ENCODE results near the gene TYW1B. TPM values are rescaled to one million over a fixed set of nuclear protein-coding genes. Genes with fewer than 3 reads are reported as not detected.
"Not testable (repeated sequence)": the region's sequence is repeated elsewhere in the genome, so short reads cannot be mapped to it uniquely, and the experiment has no call there.

Gene TYW1B
- polyA plus RNA-seq, 3 donors = 2.7 to 4.3 (median 3.1) TPM

- DNase-seq (ENCODE audit: low read depth in 3 of 3, low spot score in 2 of 3) = not testable (repeated sequence)
Observed at GRCh38 chr7:72817661-72818060, 10.3 kb downstream of the TYW1B start.

- not testable (repeated sequence) for DNase-seq (ENCODE audit: low read depth in 3 of 3, low spot score in 2 of 3)
Observed at GRCh38 chr7:72816370-72817157, 11.4 kb downstream of the TYW1B start.

GRCh38 chr7:72810437-72810836 lies 17.6 kb downstream of the TYW1B start:
- not testable (repeated sequence) for DNase-seq (ENCODE audit: low read depth in 3 of 3, low spot score in 2 of 3)

GRCh38 chr7:72808511-72808910 lies 19.5 kb downstream of the TYW1B start:
- DNase-seq (ENCODE audit: low read depth in 3 of 3, low spot score in 2 of 3) = not testable (repeated sequence)

GRCh38 chr7:72806851-72807250 lies 21.1 kb downstream of the TYW1B start:
- DNase-seq (ENCODE audit: low read depth in 3 of 3, low spot score in 2 of 3) = not testable (repeated sequence)

GRCh38 chr7:72805526-72806494 lies 22.2 kb downstream of the TYW1B start:
- no peak for DNase-seq (ENCODE audit: low read depth in 3 of 3, low spot score in 2 of 3)

- DNase-seq (ENCODE audit: low read depth in 3 of 3, low spot score in 2 of 3) = not testable (repeated sequence)
Observed at GRCh38 chr7:72803778-72804177, 24.2 kb downstream of the TYW1B start.

- not testable (repeated sequence) for DNase-seq (ENCODE audit: low read depth in 3 of 3, low spot score in 2 of 3)
Observed at GRCh38 chr7:72801564-72801963, 26.4 kb downstream of the TYW1B start.

GRCh38 chr7:72795401-72795800 lies 32.6 kb downstream of the TYW1B start:
- not testable (repeated sequence) for DNase-seq (ENCODE audit: low read depth in 3 of 3, low spot score in 2 of 3)

GRCh38 chr7:72793791-72794190 lies 34.2 kb downstream of the TYW1B start:
- DNase-seq (ENCODE audit: low read depth in 3 of 3, low spot score in 2 of 3) = no peak

- DNase-seq (ENCODE audit: low read depth in 3 of 3, low spot score in 2 of 3) = not testable (repeated sequence)
Observed at GRCh38 chr7:72790698-72791060, 37.3 kb downstream of the TYW1B start.

GRCh38 chr7:72790048-72790697 lies 37.8 kb downstream of the TYW1B start:
- DNase-seq (ENCODE audit: low read depth in 3 of 3, low spot score in 2 of 3) = not testable (repeated sequence)

GRCh38 chr7:72785166-72785955 lies 42.6 kb downstream of the TYW1B start:
- no peak for DNase-seq (ENCODE audit: low read depth in 3 of 3, low spot score in 2 of 3)

GRCh38 chr7:72783601-72784370 lies 44.2 kb downstream of the TYW1B start:
- peak in 1 of 3 donors; percentile 6 for DNase-seq (ENCODE audit: low read depth in 3 of 3, low spot score in 2 of 3)

- no peak for DNase-seq (ENCODE audit: low read depth in 3 of 3, low spot score in 2 of 3)
Observed at GRCh38 chr7:72781631-72782030, 46.4 kb downstream of the TYW1B start.

GRCh38 chr7:72781161-72781560 lies 46.8 kb downstream of the TYW1B start:
- no peak for DNase-seq (ENCODE audit: low read depth in 3 of 3, low spot score in 2 of 3)

GRCh38 chr7:72780289-72780894 lies 47.6 kb downstream of the TYW1B start:
- not testable (repeated sequence) for DNase-seq (ENCODE audit: low read depth in 3 of 3, low spot score in 2 of 3)

- DNase-seq (ENCODE audit: low read depth in 3 of 3, low spot score in 2 of 3) = not testable (repeated sequence)
Observed at GRCh38 chr7:72777167-72777566, 50.8 kb downstream of the TYW1B start.

- DNase-seq (ENCODE audit: low read depth in 3 of 3, low spot score in 2 of 3) = not testable (repeated sequence)
Observed at GRCh38 chr7:72772627-72773026, 55.4 kb downstream of the TYW1B start.

Data from right renal cortex interstitium (tissue), 3 donors.